ENCODE data around the gene COG5. TPM values are rescaled to one million over a fixed set of nuclear protein-coding genes. Genes with fewer than 3 reads are reported as not detected.
A peak's percentile ranks its signal among the peaks of the same experiment; 100 is the strongest.

The COG5 gene
- total RNA-seq, 1 donor from 2014 or later = 29.5 TPM

DNA sequence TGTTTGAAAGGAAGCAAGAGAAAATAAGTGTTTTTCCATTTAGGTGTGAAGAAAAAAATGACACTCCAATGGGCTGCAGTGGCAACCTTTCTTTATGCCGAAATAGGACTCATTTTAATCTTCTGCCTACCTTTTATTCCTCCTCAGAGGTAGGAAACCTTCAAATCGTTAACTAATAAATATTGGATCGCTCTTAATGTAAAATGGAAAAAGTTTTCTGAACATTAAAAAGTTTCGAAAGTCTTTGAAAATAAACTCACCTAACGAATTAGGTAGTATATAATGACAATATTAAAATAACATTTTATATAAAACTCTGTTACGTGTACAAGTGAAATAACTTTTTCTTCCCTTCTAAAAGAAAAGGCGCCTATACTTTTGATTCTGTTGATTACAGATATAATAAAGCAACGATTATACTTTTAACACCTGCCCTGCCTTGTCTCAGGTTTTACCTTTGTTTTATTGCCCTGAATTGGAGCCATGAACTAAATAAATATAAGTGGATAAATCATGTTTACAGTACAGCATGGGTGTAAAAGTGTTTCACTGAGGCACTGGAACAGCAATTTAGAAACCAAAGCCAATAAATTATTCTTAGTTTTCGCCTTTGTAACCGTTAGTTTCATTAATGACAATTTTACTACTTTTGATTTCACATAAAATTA is 17.1 kb upstream of the COG5 start:
- H3K9me3 Mint-ChIP-seq (ENCODE audit: unreplicated experiment) = no peaks in the 10 kb centered on the region
- H3K36me3 Mint-ChIP-seq (ENCODE audit: unreplicated experiment) = no peaks in the 10 kb centered on the region
- peak overlapping the region; percentile 86 for H3K4me3 Mint-ChIP-seq (ENCODE audit: unreplicated experiment)
- TF ChIP-seq, protein P1, sequence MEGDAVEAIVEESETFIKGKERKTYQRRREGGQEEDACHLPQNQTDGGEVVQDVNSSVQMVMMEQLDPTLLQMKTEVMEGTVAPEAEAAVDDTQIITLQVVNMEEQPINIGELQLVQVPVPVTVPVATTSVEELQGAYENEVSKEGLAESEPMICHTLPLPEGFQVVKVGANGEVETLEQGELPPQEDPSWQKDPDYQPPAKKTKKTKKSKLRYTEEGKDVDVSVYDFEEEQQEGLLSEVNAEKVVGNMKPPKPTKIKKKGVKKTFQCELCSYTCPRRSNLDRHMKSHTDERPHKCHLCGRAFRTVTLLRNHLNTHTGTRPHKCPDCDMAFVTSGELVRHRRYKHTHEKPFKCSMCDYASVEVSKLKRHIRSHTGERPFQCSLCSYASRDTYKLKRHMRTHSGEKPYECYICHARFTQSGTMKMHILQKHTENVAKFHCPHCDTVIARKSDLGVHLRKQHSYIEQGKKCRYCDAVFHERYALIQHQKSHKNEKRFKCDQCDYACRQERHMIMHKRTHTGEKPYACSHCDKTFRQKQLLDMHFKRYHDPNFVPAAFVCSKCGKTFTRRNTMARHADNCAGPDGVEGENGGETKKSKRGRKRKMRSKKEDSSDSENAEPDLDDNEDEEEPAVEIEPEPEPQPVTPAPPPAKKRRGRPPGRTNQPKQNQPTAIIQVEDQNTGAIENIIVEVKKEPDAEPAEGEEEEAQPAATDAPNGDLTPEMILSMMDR (IDR thresholded peaks at IDR 0.05; ENCODE audit: partially characterized antibody, unreplicated experiment) = no peak
- peaks cover 1% of the 10 kb centered on the region for H3K27me3 Mint-ChIP-seq (ENCODE audit: unreplicated experiment)
- no peak for DNase-seq
- H3K4me1 Mint-ChIP-seq (ENCODE audit: low read depth, unreplicated experiment) = no peaks in the 10 kb centered on the region
- H3K27ac Mint-ChIP-seq (ENCODE audit: unreplicated experiment) = no peak overlapping the region

GRCh38 chr7:107579885-107580715 is 16.4 kb upstream of the COG5 start, which contains the start of gene BCAP29:
Gene BCAP29, plus strand, starts transcription at chr7:107580246. Its CDS starts 527 bp downstream, at chr7:107580773.
- Mint-ChIP-seq H3K9me3 (ENCODE audit: unreplicated experiment) (no peaks in the 10 kb centered on the region), H3K27ac (ENCODE audit: unreplicated experiment) (peak within 1 kb of the TSS; percentile 77), H3K4me1 (ENCODE audit: low read depth, unreplicated experiment) (no peaks in the 10 kb centered on the region), H3K36me3 (ENCODE audit: unreplicated experiment) (no peaks in the 10 kb centered on the region), H3K4me3 (ENCODE audit: unreplicated experiment) (peak within 1 kb of the TSS; percentile 94), H3K27me3 (ENCODE audit: unreplicated experiment) (peaks cover 1% of the 10 kb centered on the region)
- TF ChIP-seq, protein P1 (IDR thresholded peaks at IDR 0.05; ENCODE audit: partially characterized antibody, unreplicated experiment) = no peak
- DNase-seq = peak; percentile 83

DNA sequence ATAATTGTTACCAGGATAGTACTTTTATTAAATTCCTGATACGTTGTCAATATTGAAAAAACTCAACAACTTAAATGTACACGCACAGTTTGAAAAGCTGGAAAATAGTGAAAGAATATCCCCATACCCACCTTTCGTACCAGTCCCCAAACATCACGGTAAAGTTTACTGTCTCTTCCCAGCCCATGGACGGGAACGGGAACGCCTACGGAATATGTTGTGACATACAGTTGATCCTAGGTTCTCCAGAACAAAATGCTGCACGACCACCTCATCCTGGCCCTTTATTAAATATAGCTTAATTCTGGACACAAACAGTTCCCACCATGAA is 15.8 kb upstream of the COG5 start:
- Mint-ChIP-seq H3K36me3 (ENCODE audit: unreplicated experiment) (no peaks in the 10 kb centered on the region), H3K4me1 (ENCODE audit: low read depth, unreplicated experiment) (no peaks in the 10 kb centered on the region), H3K4me3 (ENCODE audit: unreplicated experiment) (peak overlapping the region; percentile 94), H3K9me3 (ENCODE audit: unreplicated experiment) (no peaks in the 10 kb centered on the region), H3K27ac (ENCODE audit: unreplicated experiment) (peak overlapping the region; percentile 62), H3K27me3 (ENCODE audit: unreplicated experiment) (peaks cover 1% of the 10 kb centered on the region)
- TF ChIP-seq, protein P1 (IDR thresholded peaks at IDR 0.05; ENCODE audit: partially characterized antibody, unreplicated experiment) = no peak
- DNase-seq = no peak

DNA sequence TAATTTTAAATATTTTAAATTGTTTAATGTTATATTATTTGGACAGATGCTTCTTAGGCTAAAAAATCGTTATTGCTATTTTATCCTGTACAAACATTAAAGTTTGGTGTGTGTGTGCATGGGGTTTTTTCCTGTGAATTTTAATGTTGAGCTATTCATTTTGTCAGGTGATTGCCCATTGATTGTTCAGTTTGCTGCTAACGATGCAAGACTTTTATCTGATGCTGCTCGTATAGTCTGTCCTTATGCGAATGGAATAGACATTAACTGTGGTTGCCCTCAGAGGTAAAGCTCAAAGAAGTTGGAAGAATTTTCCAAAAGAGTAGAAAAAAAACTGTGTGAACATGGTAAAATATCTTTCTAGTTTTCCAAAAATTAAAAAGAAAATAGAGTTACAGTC is 9.8 kb upstream of the COG5 start:
- Mint-ChIP-seq H3K36me3 (ENCODE audit: unreplicated experiment) (no peaks in the 10 kb centered on the region), H3K4me3 (ENCODE audit: unreplicated experiment) (no peak overlapping the region), H3K4me1 (ENCODE audit: low read depth, unreplicated experiment) (no peaks in the 10 kb centered on the region), H3K27me3 (ENCODE audit: unreplicated experiment) (peaks cover 1% of the 10 kb centered on the region), H3K27ac (ENCODE audit: unreplicated experiment) (no peak overlapping the region), H3K9me3 (ENCODE audit: unreplicated experiment) (no peaks in the 10 kb centered on the region)
- no peak for DNase-seq
- TF ChIP-seq, protein P1 (IDR thresholded peaks at IDR 0.05; ENCODE audit: partially characterized antibody, unreplicated experiment) = no peak

DNA sequence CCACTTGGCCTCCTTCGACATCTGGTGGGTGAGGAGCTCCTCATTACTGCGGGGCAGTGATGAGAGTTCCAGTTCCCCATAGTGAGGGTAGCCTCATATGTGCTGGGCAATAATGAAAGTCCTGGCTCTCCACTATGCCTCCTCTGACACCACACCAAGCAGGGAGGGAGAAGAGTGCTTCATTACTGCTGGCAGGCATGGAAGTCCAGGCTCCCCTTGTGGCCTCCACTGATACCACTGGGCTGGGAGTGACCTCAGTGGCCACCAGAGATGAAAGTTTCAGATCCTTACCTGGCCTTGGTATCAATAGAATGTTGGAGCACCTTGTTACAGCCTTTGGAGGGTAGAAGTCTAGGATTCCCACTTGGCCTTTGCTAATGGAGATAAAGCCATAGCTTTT is 6.6 kb upstream of the COG5 start:
- Mint-ChIP-seq H3K4me3 (ENCODE audit: unreplicated experiment) (no peak overlapping the region), H3K27me3 (ENCODE audit: unreplicated experiment) (no peaks in the 10 kb centered on the region), H3K4me1 (ENCODE audit: low read depth, unreplicated experiment) (no peaks in the 10 kb centered on the region), H3K36me3 (ENCODE audit: unreplicated experiment) (no peaks in the 10 kb centered on the region), H3K27ac (ENCODE audit: unreplicated experiment) (no peak overlapping the region), H3K9me3 (ENCODE audit: unreplicated experiment) (no peaks in the 10 kb centered on the region)
- no peak for DNase-seq
- TF ChIP-seq, protein P1 (IDR thresholded peaks at IDR 0.05; ENCODE audit: partially characterized antibody, unreplicated experiment) = no peak
